Muscle layer of colon (tissue), 2 donors: ENCODE measurements around the gene KCNA4.

Experiments used
- H3K27ac ChIP-seq: one replicate; pipeline ENCODE4 v1.7.0; 2013; ENCODE audit warnings: low read depth, mild to moderate bottlenecking, low read length, moderate library complexity
- H3K27me3 ChIP-seq, 2 donors: one replicate each; pipeline ENCODE4 v1.7.0; 2013; ENCODE audit warnings: low read length in 2 of 2, mild to moderate bottlenecking in 2 of 2; ENCODE audit not compliant: insufficient read depth in 2 of 2, control insufficient read depth in 1 of 2
- H3K36me3 ChIP-seq: one replicate; pipeline ENCODE4 v1.7.0; 2013; ENCODE audit warnings: mild to moderate bottlenecking, low read length; ENCODE audit not compliant: insufficient read depth
- H3K4me1 ChIP-seq: one replicate; pipeline ENCODE4 v1.7.0; 2013; ENCODE audit warnings: mild to moderate bottlenecking, low read length; ENCODE audit not compliant: insufficient read depth
- H3K4me3 ChIP-seq, 2 donors: one replicate each; pipeline ENCODE4 v1.7.0; 2013; ENCODE audit warnings: low read length in 2 of 2, low read depth in 1 of 2, mild to moderate bottlenecking in 1 of 2, moderate library complexity in 1 of 2
- H3K9ac ChIP-seq: one replicate; pipeline ENCODE4 v1.7.0; 2013; ENCODE audit warnings: low read length
- H3K9me3 ChIP-seq: one replicate; pipeline ENCODE4 v1.7.0; 2013; ENCODE audit warnings: mild to moderate bottlenecking, low read length
- donor health status: abdominal sarcoma.
- donor health status: Adenocarcinoma of cecum.

Gene KCNA4

GRCh38 chr11:30023074-30023473 lies 6.2 kb upstream of the KCNA4 start:
- Histone ChIP-seq H3K9me3 (no peaks in the 10 kb centered on the region), H3K27me3 (peaks cover 0 to under 1% of the 10 kb centered on the region in 2 donors), H3K4me1 (no peaks in the 10 kb centered on the region), H3K9ac (no peak overlapping the region), H3K36me3 (no peaks in the 10 kb centered on the region), H3K4me3 (no peak overlapping the region), H3K27ac (no peak overlapping the region)

- Histone ChIP-seq H3K27me3 (peaks cover 17 to 26% of the 10 kb centered on the region in 2 donors), H3K36me3 (no peaks in the 10 kb centered on the region)
Observed at GRCh38 chr11:30019481-30019880, 2.7 kb upstream of the KCNA4 start.

GRCh38 chr11:30018495-30018894 lies 1.7 kb upstream of the KCNA4 start:
- Histone ChIP-seq H3K27ac (no peak overlapping the region), H3K36me3 (no peaks in the 10 kb centered on the region), H3K9me3 (no peaks in the 10 kb centered on the region), H3K4me3 (no peak overlapping the region), H3K27me3 (peaks cover 19 to 26% of the 10 kb centered on the region in 2 donors), H3K9ac (no peak overlapping the region), H3K4me1 (peaks cover 5% of the 10 kb centered on the region)

More at GRCh38 chr11:30019481-30019880, 2.7 kb upstream of the KCNA4 start:
- Histone ChIP-seq H3K9ac (no peak overlapping the region), H3K4me3 (no peak overlapping the region), H3K4me1 (peaks cover 5% of the 10 kb centered on the region), H3K9me3 (no peaks in the 10 kb centered on the region), H3K27ac (no peak overlapping the region)

GRCh38 chr11:30017445-30017895 lies 640 bp upstream of the KCNA4 start:
- Histone ChIP-seq H3K9ac (no peak overlapping the region), H3K4me3 (no peak overlapping the region), H3K36me3 (no peaks in the 10 kb centered on the region), H3K4me1 (peaks cover 5% of the 10 kb centered on the region), H3K27ac (no peak overlapping the region), H3K9me3 (no peaks in the 10 kb centered on the region), H3K27me3 (peaks cover 19 to 26% of the 10 kb centered on the region in 2 donors)

- no peaks in the 10 kb centered on the region for H3K9me3 ChIP-seq
Observed at GRCh38 chr11:30015725-30016412, 961 bp downstream of the KCNA4 start.

GRCh38 chr11:30012346-30012745 lies 4.5 kb downstream of the KCNA4 start:
- H3K9ac ChIP-seq, result no peak overlapping the region
- H3K4me3 ChIP-seq, result no peak overlapping the region
- H3K27me3 ChIP-seq, result peaks cover 14 to 19% of the 10 kb centered on the region in 2 donors
- no peak overlapping the region for H3K27ac ChIP-seq
- H3K9me3 ChIP-seq, result no peaks in the 10 kb centered on the region
- H3K36me3 ChIP-seq, result no peaks in the 10 kb centered on the region
- H3K4me1 ChIP-seq, result peaks cover 5% of the 10 kb centered on the region

More at GRCh38 chr11:30015725-30016412, 961 bp downstream of the KCNA4 start:
- peaks cover 5% of the 10 kb centered on the region for H3K4me1 ChIP-seq
- H3K4me3 ChIP-seq, result no peak overlapping the region
- peaks cover 19 to 26% of the 10 kb centered on the region in 2 donors for H3K27me3 ChIP-seq
- no peak overlapping the region for H3K27ac ChIP-seq
- no peak overlapping the region for H3K9ac ChIP-seq
- no peaks in the 10 kb centered on the region for H3K36me3 ChIP-seq

GRCh38 chr11:30009060-30009459 lies 7.8 kb downstream of the KCNA4 start:
- H3K4me1 ChIP-seq, result no peaks in the 10 kb centered on the region
- no peaks in the 10 kb centered on the region for H3K27me3 ChIP-seq
- no peak overlapping the region for H3K4me3 ChIP-seq
- H3K9me3 ChIP-seq, result no peaks in the 10 kb centered on the region
- H3K27ac ChIP-seq, result no peak overlapping the region
- H3K36me3 ChIP-seq, result no peaks in the 10 kb centered on the region
- H3K9ac ChIP-seq, result no peak overlapping the region

- Histone ChIP-seq H3K27me3 (no peaks in the 10 kb centered on the region), H3K4me1 (no peaks in the 10 kb centered on the region)
Observed at GRCh38 chr11:30006876-30007275, 10.0 kb downstream of the KCNA4 start.

GRCh38 chr11:30002157-30002785 lies 14.6 kb downstream of the KCNA4 start:
- H3K9me3 ChIP-seq, result no peaks in the 10 kb centered on the region
- no peak overlapping the region for H3K4me3 ChIP-seq
- no peaks in the 10 kb centered on the region for H3K27me3 ChIP-seq
- H3K36me3 ChIP-seq, result no peaks in the 10 kb centered on the region
- no peak overlapping the region for H3K9ac ChIP-seq
- no peak overlapping the region for H3K27ac ChIP-seq
- no peaks in the 10 kb centered on the region for H3K4me1 ChIP-seq

More at GRCh38 chr11:30006876-30007275, 10.0 kb downstream of the KCNA4 start:
- no peak overlapping the region for H3K4me3 ChIP-seq
- H3K9ac ChIP-seq, result no peak overlapping the region
- H3K36me3 ChIP-seq, result no peaks in the 10 kb centered on the region
- no peak overlapping the region for H3K27ac ChIP-seq
- no peaks in the 10 kb centered on the region for H3K9me3 ChIP-seq

- Histone ChIP-seq H3K4me3 (no peak overlapping the region), H3K27ac (no peak overlapping the region), H3K9me3 (no peaks in the 10 kb centered on the region), H3K36me3 (no peaks in the 10 kb centered on the region), H3K4me1 (no peaks in the 10 kb centered on the region), H3K9ac (no peak overlapping the region), H3K27me3 (no peaks in the 10 kb centered on the region)
Observed at GRCh38 chr11:30000986-30001750, 15.7 kb downstream of the KCNA4 start.

- no peaks in the 10 kb centered on the region for H3K27me3 ChIP-seq
- H3K4me3 ChIP-seq, result no peak overlapping the region
- no peaks in the 10 kb centered on the region for H3K9me3 ChIP-seq
- H3K36me3 ChIP-seq, result no peaks in the 10 kb centered on the region
- H3K4me1 ChIP-seq, result no peaks in the 10 kb centered on the region
- no peak overlapping the region for H3K9ac ChIP-seq
- no peak overlapping the region for H3K27ac ChIP-seq
Observed at GRCh38 chr11:29996016-29996415, 20.8 kb downstream of the KCNA4 start.
